Calu3 (cell line): ENCODE results near the gene NSL1. TPM values are rescaled to one million over a fixed set of nuclear protein-coding genes. Genes with fewer than 3 reads are reported as not detected.

ENCODE experiments used
- BruUV-seq: library from RNA; stranded (reverse); fragments of 400-500 nt; replicated peaks from 2 replicates; lab custom pipeline; 2021; lab: Mats Ljungman, UMichigan
- CTCF ChIA-PET: fragments of 300-600 bp; sonication (Branson Sonifier 250); formaldehyde crosslinking; loops from one replicate; lab custom pipeline; 2022; ENCODE audit warnings: antibody characterized with exemption; lab: Charles Lee
- DNase-seq: peaks from one replicate; pipeline ENCODE4 v3.0.0; 2022
- H3K27ac Mint-ChIP-seq: one replicate; pipeline ENCODE4 v1.8.0; 2022; ENCODE audit warnings: mixed read lengths; ENCODE audit not compliant: unreplicated experiment
- H3K27me3 Mint-ChIP-seq: one replicate; pipeline ENCODE4 v1.8.0; 2022; ENCODE audit warnings: mixed read lengths; ENCODE audit not compliant: unreplicated experiment
- H3K36me3 Mint-ChIP-seq: one replicate; pipeline ENCODE4 v1.8.0; 2022; ENCODE audit warnings: mild to moderate bottlenecking, moderate library complexity, mixed read lengths; ENCODE audit not compliant: insufficient read depth, unreplicated experiment
- H3K4me1 Mint-ChIP-seq: one replicate; pipeline ENCODE4 v1.8.0; 2022; ENCODE audit warnings: mild to moderate bottlenecking, low read depth, mixed read lengths; ENCODE audit not compliant: unreplicated experiment
- H3K4me3 Mint-ChIP-seq: one replicate; pipeline ENCODE4 v1.8.0; 2022; ENCODE audit warnings: mild to moderate bottlenecking, low read depth, moderate library complexity, mixed read lengths; ENCODE audit not compliant: unreplicated experiment
- H3K9me3 Mint-ChIP-seq: one replicate; pipeline ENCODE4 v1.8.0; 2022; ENCODE audit warnings: low read depth, mixed read lengths; ENCODE audit not compliant: unreplicated experiment
- CTCF ChIP-seq: fragments of 200-600 bp; IDR thresholded peaks from one replicate; pipeline ENCODE4 v1.8.0; 2022; ENCODE audit warnings: antibody characterized with exemption; ENCODE audit not compliant: unreplicated experiment
- intact Hi-C: fragments of 100-400 bp; cut with micrococcal nuclease; formaldehyde crosslinking; loops from one replicate; pipeline ENCODE4 v1.10.0; 2022; ENCODE audit not compliant: unreplicated experiment
- total RNA-seq: library from RNA; stranded (reverse); gene quantifications from 2 replicates; pipeline ENCODE4 v1.2.3, GENCODE V29; 2022

The NSL1 gene
- total RNA-seq, 1 experiment from 2014 or later, result 47.2 TPM

GRCh38 chr1:212686591-212686990, 105.0 kb downstream of the NSL1 start:
- CTCF ChIA-PET, result no interaction called here
- no TSS peak for BruUV-seq
- H3K36me3 Mint-ChIP-seq, result no peaks in the 10 kb centered on the region
- no peak overlapping the region for H3K27ac Mint-ChIP-seq
- no peak for DNase-seq
- peaks cover 16% of the 10 kb centered on the region for H3K27me3 Mint-ChIP-seq
- no peaks in the 10 kb centered on the region for H3K4me1 Mint-ChIP-seq
- no peaks in the 10 kb centered on the region for H3K9me3 Mint-ChIP-seq
- intact Hi-C loops, result no loop called here
- no peak for TF ChIP-seq CTCF
- H3K4me3 Mint-ChIP-seq, result no peak overlapping the region

- Mint-ChIP-seq H3K4me3 (no peak overlapping the region), H3K4me1 (no peaks in the 10 kb centered on the region), H3K9me3 (no peaks in the 10 kb centered on the region), H3K36me3 (no peaks in the 10 kb centered on the region), H3K27ac (no peak overlapping the region), H3K27me3 (peaks cover 17% of the 10 kb centered on the region)
- BruUV-seq, result no TSS peak
- CTCF ChIA-PET, result no interaction called here
- no peak for DNase-seq
- intact Hi-C loops, result no loop called here
- no peak for TF ChIP-seq CTCF
These were observed 105.5 kb downstream of the NSL1 start for GRCh38 chr1:212686069-212686468.

GRCh38 chr1:212685429-212685828, 106.1 kb downstream of the NSL1 start:
- BruUV-seq, result no TSS peak

GRCh38 chr1:212684521-212685090, 107.0 kb downstream of the NSL1 start:
- H3K4me3 Mint-ChIP-seq, result no peak overlapping the region
- H3K9me3 Mint-ChIP-seq, result no peaks in the 10 kb centered on the region
- intact Hi-C loops, result no loop called here
- CTCF ChIA-PET, result no interaction called here
- TF ChIP-seq CTCF, result no peak
- H3K36me3 Mint-ChIP-seq, result no peaks in the 10 kb centered on the region
- H3K27me3 Mint-ChIP-seq, result peaks cover 31% of the 10 kb centered on the region
- BruUV-seq, result no TSS peak
- H3K27ac Mint-ChIP-seq, result no peak overlapping the region
- H3K4me1 Mint-ChIP-seq, result no peaks in the 10 kb centered on the region
- no peak for DNase-seq

More at GRCh38 chr1:212685429-212685828, 106.1 kb downstream of the NSL1 start:
- H3K4me1 Mint-ChIP-seq, result no peaks in the 10 kb centered on the region
- H3K36me3 Mint-ChIP-seq, result no peaks in the 10 kb centered on the region
- no peak for TF ChIP-seq CTCF
- intact Hi-C loops, result no loop called here
- DNase-seq, result no peak
- H3K4me3 Mint-ChIP-seq, result no peak overlapping the region
- H3K27me3 Mint-ChIP-seq, result peaks cover 23% of the 10 kb centered on the region
- H3K27ac Mint-ChIP-seq, result no peak overlapping the region
- no peaks in the 10 kb centered on the region for H3K9me3 Mint-ChIP-seq
- CTCF ChIA-PET, result no interaction called here
